CD4-positive, alpha-beta T cell treated with Interleukin-10 for 1 hour (primary cell): ENCODE measurements around the gene PDGFD.

Source experiments
- DNase-seq: peaks from one replicate; pipeline ENCODE4 v3.0.0-alpha.2; 2020

Gene PDGFD

DNA sequence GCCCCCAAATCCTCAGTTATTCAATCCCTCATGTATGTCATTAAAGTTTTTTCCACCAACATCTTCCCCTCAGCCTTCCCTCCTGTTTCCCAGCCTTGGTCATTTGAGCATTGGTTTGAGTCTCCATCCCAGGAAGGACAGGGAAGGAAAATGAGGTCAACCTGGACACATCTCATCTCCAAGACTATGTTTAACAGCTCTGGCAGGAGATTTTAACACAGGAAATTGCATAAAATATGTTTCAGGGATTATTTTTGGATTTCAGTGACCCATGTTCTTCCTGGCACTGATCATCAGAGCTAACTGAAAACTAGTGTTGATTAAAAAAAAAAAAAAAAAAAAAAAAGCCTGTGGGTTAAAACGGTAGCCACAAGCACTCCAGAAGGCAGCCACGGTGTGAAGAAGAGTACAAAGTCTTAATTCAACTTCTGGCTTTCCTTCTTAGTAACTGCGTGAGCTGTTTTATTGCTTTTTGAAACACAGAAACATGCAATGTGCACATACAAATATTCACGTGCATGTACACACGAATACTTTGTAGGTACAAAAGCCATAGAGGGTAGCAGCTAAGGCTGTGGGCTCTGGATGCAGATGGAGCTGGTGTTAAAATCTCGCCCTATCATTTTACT, 291.9 kb downstream of the PDGFD start:
- no peak for DNase-seq

DNA sequence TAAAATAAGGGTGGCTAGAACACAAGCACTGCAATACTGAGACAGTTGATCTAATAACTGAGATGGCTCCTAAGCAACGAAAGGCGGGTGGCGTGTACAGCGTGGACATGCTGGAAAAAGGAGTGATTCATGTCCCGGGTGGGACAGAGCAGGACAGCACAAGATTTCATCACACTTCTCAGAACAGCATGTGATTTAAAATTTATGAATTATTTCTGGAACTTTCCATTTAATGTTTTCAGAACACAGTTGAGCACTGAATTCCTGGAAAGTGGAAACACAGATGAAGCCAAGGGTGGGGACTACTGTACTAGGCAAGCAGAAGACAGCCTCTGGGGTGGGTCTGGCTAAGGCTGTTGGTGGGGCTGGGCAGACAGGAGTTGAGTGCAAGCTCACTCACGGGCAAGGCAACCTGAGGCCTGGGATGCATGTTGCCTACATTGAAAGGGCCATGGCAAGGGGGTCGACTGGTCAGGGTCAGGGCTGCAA, 293.1 kb downstream of the PDGFD start:
- no peak for DNase-seq

DNA sequence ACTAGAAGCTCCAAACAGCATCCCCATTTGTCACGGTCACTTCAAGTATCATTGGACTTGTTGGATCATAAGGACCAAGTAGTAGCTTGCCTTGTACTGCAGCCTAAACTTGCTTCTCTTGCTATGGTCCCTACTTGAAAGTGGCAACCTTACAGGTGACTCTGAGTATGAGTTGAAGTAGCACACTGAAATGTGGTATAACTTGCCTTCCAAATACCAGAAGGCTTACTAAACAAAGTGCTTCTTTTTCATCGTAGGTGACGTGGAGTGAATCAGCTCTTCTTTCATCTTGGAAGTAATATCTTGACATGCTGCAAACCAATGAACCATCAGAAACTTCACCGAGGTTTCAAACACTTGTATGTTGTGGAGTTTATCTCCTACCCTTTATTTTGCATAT, 296.5 kb downstream of the PDGFD start:
- no peak for DNase-seq

DNA sequence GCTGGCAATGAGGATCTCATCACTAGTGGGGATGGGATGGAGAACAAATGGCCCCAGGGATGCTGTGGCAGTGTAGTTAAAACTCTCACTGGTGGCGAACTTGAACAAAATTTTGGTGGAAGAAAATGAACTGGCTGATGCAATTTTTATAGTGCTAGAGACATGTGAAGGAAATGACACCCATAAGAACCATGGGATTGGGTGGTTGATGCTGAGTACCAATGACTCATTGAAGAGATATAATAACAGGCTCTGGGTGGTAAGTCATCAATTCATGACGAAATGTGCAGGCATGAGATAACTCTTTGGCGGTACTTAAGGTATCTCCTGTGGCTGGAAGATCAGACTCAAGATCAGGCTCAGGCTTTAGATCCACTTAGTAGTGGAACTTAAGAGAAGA, 300.4 kb downstream of the PDGFD start:
- no peak for DNase-seq

DNA sequence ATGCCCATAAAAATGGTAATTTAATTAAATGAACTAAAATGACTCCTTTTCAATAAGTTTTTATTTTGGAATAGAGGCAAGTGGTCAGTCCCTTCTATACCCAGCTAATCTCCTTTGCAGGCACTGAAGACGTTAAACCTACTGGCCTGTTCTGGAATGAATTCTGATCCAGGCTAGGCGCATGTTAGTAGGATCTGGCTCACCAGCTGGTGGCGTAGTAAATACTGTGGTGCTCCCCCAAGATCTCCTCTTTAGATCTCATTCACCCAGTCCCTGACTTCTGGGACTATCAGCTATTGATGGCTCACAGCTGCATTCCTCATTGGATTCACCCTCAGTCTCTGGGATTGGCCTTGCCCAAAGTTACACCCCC, 301.2 kb downstream of the PDGFD start:
- DNase-seq, result no peak

DNA sequence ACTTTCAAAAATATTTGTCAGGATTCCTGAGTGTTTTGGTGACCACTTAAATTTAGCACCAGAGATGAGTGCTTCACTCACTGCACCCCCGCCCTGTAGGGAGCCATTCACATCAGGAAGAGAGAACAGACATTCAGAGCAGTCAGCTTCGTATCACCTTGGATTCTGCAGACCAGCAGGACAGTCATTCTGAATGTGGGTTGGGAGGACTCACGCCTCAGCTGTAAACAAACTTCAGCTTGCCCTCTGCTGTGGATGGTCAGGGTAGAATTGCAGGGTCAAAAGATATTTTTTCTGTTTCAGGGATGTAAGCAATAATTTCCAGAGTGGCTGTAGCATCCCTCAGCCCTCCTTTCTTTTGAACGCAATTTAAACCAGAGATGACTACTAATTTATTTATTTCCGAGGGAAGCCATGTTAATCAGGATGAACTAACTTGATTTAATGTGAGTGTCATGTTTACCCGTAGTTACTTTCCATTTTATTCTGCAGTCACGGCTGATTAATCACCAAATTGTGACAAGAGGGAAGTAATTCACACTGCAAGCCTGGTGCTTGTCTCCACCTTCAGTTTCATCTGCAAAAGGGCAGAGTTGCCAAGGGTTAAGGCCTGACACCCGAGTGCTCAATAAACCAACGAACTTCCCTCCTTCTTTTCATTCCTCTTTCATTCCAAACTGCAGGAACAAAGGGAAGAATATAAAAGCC, 301.7 kb downstream of the PDGFD start:
- DNase-seq, result no peak
